GF-D8 (cell line): Measurements from ENCODE around the gene PPARG.
"Not testable (repeated sequence)": the region's sequence is repeated elsewhere in the genome, so short reads cannot be mapped to it uniquely, and the experiment has no call there.

Source experiments
- DNase-seq: peaks from one replicate; lab custom pipeline; 2025; lab: John Stamatoyannopoulos, UW

Gene PPARG

DNA sequence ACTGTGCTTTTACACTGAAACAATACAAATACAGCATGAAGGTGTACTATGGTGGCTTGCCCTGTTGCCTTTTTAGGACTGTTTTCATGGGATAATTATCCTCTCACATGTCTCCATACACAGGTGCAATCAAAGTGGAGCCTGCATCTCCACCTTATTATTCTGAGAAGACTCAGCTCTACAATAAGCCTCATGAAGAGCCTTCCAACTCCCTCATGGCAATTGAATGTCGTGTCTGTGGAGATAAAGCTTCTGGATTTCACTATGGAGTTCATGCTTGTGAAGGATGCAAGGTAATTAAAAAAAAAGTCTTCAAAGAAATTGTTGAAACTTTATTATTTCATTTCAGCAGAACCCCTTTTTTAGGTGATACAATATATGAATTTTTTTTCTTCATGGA lies 92.3 kb downstream of the PPARG start:
- DNase-seq = no peak

DNA sequence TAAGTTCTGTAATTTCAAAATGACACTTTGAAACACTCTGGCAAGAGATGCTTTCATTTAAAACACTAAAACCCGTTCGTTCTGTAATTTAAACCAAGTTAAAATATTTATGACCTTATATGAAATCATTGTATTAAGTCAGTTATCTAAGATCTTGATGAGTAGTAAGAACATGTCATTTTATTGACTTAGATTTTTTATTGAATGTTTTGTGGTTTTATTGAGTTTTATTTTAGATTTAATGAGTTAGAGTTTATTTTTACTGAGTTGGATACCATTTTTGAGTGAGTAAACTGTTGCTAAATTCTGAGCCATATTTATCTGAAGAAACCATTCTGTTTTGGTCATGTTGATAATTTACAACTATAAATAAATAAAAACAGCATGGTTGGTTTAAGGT lies 94.3 kb downstream of the PPARG start:
- DNase-seq = no peak

DNA sequence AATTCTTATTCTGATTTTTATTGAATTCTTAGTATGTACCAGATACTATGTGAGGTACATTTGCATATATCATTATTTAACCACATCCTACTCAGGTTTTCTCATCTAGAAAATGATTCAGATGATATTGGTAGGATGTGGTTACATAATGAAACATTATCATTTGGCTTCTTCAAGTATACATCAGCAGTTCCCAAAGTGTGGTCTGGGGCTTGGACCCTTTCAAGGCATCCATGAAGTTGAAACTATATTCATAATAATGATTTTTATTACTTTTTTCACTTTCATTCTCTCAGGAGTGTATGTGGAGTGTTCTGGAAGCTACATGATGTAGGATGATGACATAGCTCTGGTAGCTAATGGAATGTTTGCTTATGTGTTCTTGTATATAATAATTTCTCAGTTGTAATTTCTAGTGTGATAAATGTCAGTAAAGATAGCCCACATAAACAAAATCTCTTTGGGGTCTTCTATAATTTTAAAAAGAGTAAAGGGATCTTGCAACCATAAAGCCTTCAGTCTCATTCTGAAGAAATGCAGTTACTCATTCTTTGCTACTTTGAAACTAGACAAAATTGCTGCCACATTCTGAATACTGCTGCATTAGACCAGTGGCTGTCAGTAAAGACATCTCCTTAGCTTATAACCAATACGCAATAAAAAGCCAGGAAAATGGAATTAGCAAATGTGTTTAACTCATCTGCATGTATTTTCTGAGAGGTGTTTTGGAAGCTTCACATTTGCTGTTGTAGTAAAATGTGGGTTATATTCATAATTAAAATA lies 95.8 kb downstream of the PPARG start:
- DNase-seq = no peak

DNA sequence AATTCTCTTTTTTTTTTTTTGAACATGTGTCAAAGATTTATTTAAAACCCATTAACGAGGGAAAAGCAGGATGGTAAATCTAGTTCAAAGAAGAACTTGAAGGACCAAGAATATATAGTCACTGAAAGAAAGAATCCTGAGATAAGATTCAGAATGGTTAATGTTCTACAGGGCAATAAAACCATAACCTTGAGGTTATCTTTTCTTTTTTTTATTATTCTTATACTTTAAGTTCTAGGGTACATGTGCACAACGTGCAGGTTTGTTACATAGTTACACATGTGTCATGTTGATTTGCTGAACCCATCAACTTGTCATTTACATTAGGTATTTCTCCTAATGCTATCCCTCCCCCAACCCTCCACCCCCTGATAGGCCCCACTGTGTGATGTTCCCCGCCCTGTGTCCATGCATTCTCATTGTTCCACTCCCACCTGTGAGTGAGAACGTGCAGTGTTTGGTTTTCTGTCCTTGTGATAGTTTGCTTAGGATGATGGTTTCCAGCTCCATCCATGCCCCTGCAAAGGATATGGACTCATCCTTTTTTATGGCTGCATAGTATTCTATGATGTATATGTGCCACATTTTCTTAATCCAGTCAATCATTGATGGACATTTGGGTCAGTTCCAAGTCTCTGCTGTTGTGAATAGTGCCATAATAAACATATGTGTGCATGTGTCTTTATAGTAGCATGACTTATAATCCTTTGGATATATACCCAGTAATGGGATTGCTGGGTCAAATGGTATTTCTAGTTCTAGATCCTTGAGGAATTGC lies 97.8 kb downstream of the PPARG start:
- not testable (repeated sequence) for DNase-seq

DNA sequence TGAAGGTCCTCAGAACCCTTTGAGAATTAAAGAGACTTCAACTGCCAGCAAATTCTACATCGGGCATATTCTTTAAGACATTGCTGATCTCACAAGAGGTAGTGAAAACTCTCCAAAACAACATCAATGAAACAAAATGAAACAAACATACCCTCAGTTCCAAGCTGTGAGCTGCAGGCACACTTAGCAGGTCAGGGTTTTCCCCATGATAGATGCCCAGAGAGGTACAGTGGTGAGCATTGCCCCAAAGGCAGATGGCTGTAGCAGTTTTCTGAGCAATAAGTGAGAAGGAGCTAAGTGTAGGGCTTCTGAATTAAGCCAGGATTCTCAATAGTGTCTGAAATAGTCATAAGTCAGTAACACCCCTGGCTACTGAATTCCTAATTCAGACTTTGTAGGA lies 99.3 kb downstream of the PPARG start:
- no peak for DNase-seq

DNA sequence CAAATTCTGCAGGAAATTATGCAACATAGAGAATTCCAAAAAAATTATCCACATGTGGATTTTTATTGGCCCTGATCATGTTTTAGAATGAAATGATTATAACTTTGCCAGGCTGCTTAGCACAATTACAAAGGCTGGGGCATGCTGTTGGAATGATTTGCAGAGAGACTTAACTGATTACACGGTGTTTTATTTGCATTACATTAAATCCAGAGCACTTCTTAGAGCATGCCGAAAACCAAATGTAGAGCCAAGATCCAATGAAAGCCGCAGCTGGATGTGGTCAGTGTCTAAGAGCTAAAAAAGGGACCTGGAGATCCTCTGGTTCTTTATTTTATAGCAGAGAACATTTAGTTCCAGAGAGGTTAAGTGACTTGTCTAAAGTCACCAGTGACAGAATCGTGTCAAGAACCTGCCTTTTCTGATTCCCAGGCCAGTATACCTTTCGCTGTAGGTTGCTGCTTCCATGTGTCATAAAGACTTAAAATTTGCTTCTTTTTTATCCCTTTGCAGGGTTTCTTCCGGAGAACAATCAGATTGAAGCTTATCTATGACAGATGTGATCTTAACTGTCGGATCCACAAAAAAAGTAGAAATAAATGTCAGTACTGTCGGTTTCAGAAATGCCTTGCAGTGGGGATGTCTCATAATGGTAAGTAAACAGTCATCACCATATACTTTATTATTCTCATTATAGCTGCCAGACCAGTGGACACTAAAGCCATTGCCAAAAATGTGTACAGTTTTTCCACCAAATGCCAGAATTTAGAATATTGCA lies 103.4 kb downstream of the PPARG start:
- DNase-seq = no peak

DNA sequence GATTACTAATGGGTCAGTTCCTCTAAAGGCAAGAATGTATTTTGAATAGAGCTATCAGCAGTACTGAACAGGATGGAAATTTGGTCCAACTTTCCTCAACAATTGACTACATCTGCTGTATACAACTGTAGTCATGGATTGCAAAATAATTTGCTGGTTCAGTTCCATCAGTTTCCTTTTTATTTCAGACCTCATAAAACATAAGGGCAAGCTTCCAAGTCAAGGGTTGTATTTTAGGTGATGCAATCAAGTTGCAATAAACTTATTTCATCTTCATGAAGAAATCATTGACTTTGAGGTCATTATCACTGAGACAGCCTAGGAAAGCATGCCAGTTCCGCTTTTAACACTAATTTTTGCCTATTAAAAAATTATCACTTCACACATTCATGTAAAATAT lies 105.0 kb downstream of the PPARG start:
- peak; percentile 92 for DNase-seq

DNA sequence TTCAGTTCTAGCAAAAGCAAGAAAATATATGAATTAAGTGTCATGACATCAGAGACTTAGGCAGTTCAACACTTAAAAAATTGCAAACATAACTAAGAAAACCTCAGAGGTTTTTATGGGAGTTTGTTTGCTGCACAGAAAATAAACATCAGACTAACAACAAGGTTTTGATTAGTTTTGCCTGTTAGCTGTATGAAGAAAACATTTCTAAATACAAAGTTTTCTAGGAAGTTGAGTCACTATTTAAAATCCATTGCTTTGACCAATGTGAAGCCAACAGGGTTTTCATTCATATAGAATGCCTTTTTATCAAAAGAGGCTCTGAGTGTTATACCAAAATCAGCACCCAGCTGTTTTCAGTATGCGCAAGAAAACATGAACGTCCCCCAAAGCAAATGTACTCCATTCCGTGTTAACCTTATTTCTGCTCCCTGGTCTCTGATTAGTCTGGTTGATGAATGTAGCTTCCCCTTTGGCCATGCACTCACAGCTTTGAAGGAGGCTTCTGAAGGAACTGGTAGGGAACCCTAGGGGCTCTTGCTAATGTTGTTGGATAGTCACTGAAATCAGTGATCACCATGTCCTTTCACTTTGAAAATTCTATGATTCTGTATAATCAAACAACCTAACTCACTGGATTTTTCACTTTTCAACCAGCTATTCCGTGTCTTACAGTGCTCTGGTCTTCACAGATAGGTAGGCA lies 105.8 kb downstream of the PPARG start:
- DNase-seq = no peak

DNA sequence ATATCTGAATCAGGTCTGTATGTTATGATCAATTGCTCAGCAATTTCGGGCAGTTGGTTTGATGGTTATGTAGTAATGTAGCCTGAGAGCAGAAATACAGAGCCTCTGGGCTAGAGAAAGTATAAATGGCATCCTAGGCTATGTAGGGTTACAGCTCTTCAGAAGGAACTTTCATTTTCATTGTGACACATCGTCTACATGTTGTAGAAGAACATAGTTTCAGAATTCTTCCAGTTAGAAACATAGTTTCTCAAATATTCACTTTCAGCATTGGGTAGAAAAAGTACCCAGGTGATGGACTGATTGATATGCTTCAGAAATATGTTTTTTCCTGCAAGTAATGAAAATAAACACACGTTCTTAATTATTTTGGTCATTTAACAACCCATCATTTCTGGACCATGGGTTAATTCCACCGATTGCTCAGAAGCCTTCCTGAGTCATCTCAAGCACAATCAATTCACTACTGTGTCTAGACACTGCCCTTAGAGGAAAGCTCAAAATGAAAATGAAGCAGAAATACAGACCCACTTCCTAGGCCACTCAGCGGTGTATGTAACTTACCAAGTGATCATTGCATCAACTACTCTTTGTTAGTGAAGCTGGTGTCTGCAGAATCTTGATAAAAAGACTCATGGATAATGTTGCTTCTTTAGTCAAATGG lies 106.6 kb downstream of the PPARG start:
- no peak for DNase-seq

DNA sequence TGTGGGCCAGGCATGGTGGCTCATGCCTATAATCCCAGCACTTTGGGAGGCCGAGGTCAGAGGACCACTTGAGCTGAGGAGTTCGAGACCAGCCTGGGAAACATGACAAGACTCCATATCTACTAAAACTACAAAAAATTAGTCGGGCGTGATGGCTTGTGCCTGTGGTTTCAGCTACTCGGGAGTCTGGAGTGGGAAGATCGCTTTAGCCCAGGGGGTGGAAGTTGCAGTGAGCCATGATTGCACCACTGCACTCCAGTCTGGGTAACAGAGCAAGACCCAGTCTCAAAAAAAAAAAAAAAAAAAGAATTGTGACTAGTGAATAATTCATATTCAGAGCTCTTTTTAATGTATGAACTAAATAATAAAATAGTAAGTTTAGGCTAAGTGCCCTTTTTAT lies 107.6 kb downstream of the PPARG start:
- DNase-seq = peak; percentile 7

DNA sequence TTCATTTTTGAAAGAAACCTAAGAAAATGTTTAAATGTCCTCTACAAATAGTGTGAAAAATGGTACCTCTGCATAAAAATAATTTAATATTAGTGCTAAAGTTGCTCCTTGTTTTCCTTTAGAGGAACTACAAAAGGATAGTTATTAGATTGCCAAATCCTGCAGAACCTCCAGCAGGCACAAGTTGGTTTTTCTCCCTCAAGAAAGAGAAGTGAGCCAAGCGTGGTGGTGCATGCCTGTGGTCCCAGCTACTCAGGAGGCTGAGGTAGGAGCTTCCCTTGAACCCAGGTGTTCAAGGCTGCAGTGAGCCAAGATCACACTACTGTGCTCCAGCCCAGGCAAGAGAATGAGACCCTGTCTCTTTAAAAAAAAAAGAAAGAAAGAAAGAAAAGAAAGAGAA lies 110.4 kb downstream of the PPARG start:
- DNase-seq = no peak

DNA sequence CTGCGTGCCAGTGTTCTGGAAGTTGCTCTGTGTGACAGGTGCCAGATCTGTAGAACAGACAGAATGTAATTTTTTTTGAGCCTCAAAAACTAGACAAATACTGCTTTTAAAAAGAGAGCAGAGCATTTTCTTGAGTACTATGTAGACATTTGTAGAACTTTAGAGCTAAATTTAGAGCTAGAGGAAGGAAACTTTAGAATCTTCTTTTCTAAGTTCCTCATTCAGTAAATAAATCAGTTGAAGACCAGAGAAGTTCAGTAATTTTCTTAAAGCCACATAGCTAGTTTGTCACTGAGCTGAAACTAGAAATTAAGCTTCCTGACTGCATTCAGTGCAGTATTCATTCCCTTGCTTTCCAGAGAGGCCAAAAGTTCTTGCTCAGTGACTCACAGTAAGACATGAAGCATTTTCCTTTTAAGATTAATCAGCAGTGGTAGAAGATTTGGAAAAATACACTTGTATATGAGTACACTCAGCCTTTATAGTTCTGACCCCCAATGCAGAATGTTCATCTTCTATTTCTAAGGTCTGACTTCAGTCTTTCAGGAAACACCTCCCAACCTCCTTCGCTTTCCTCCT lies 111.8 kb downstream of the PPARG start:
- DNase-seq = no peak

DNA sequence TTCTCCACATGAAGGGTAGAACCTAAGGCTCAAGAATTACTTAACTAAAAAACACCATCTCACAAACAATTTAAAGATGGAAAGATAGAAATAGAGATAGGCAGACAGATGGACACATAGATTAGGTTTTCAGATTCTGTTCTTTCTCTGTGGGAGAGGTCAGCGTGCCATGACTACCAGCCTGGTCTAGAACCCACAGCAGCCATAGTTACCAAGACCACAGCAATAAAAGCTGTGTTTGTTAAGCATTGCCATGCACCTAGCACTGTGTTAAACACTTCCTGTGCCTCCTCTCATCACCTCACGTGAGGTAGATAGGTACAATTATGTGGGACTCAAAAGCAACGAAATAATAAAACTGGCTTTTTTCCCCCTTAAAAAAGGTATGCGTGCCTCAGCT lies 112.3 kb downstream of the PPARG start:
- no peak for DNase-seq

DNA sequence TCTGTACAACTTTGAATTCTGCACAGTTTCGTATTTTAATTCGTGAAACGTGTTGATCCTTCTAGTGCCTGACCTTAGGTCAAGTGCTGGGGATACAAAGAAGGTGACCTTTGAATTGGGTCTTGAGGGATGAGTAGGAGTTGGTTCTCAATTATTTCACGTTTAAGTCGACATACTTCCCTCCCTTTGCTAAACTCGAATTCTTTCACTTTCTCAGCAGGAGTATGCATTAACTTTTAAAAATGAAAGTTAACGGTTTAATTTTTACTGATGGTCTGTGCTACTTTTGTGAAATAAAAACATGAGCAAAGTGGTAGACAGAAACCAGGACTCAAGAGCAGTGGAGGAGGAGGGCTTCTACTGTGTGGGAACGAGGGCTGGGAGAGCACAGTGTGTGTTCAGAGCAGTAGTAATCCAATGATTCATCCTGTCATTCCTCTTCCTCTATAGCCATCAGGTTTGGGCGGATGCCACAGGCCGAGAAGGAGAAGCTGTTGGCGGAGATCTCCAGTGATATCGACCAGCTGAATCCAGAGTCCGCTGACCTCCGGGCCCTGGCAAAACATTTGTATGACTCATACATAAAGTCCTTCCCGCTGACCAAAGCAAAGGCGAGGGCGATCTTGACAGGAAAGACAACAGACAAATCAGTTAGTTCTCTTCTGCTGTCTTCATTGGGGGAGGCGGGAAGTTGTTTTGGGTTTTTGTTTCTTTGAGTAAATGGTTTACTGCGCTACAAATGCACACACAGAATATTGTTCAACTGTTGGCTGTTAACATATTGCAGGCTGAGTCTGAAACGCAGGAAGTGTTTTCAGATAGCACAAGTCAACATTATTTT lies 116.8 kb downstream of the PPARG start:
- no peak for DNase-seq

DNA sequence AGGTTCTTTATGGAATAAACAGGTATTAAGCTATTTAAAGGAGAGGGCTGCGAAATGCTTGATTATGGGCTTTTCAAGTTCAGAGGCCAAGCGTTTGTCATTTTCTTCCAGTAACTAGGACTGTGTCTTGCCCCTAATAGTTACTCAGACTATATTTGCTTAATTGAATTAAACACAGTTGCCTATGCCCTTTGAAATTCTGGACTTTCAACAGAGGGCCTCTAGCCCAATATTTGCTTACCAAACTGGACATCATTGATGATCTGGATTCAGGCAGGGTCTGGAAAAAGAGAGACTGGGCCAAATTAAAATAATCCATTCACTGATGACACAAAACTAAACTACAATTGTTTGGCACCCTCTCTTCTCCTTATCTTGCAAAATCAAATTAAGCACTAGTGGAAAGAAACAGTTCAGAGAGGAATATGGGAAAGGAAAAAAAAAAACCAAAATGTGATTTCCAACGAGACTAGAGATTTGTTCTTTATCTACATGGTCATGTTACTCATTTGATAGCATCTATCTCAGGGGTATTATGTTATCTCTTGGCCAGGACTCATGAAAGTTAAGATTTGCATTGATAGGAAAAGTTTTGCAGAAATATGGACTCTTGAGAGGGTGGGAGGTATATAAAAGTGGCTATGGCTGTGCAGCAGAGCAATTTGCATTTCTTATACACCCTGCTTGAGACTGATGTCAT lies 120.3 kb downstream of the PPARG start:
- DNase-seq = no peak

DNA sequence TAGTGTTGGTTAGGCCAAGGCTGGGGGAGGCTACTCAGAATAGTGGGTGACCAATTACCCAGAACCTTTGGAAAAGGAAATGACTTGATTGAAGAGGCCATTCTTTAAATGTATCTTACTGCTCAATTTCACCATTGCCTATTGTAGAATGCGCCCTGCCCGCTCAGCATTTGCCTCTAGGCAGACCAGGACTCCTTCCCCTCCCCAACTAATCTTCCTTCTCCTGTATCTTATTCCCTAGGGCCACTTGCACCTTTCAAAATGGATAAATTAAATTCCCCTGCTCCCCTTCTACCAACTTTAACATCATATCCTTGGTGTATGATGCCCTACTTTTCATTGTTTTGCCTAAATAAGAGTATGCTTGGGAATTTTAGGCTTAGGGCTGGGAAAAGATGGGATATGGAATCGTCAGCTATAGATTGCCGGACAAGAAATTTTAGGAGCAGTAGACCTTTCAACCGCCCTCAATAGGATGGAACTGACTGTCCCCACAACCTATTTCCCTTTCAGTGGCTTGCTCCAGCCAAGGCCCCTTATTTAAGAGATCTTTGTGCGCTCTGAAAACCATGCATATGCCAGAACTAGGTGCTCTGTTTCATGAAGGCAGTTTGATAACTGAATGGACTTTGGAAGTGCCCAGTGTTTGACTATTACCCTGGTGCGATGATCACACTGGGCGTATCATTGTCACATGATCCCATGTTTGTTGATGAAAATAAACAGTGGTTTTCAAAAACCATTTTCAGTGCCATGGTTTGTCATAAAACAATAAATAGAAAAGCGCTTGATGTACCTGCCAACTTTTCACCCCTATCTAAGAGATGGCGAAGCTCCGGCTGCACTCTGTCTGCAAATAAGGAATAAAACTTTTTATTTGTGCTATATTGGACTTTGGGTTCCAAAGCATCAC lies 121.1 kb downstream of the PPARG start:
- DNase-seq = no peak

DNA sequence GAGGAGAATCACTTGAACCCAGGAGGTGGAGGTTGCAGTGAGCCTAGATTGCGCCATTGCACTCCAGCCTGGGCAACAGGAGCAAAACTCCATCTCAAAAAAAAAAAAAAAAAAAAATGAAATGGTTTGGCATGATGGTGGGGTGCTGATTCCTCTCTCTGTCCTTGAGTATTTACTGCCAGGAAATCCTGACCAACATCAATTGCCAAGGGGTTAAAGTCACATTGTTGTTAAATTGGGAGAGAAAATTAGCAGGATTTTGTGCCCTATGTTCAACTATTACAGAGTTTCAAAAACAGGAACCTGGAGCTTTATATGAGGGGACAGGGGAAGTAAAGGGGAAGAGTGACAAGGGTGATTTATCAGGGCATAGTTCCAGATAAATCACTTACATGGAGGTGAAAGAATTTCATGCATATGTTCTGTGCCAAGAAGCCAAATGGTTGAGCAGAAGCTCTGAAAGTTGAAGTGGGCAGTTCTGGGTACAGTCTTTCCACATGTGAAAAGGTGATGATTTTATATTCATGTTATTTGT lies 124.9 kb downstream of the PPARG start:
- DNase-seq = no peak

DNA sequence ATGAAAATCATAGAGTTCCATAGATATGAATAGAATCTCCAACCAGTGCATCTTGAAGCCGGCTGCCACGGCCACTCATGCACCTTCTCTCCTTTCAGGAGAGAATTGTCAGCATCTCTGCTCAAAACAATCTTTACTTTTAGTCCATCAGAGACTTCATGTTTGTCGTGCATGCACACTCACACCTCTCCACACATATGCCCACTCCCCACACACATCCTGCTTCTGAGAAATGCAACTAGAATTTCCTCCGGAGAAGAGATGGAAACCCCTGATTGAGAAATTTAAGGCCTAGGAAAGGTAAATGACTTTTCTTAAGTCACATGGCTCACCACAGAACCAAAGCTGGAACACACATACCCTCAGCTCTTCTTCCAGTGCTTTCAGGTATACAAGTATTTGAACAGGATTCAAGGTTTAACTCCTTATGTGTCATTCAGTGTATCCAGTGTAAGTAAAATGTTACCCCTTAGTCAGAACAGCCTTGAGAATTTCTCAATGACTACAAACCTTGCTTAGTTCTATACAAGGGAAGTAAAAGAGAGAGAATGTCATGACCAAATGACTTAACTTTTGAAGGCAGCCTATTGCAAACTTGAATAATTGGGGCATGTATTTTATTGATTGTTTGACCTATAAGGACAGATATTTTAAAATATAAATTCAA lies 126.3 kb downstream of the PPARG start:
- no peak for DNase-seq
